GM19324 (cell line): Measurements from ENCODE around the gene RTP3.
"Not testable (repeated sequence)": the region's sequence is repeated elsewhere in the genome, so short reads cannot be mapped to it uniquely, and the experiment has no call there.

ENCODE experiments used
- ATAC-seq: cut with Tn5 transposase; IDR thresholded peaks from one replicate; pipeline ENCODE4 v1.9.1; 2021; ENCODE audit warnings: mild to moderate bottlenecking, moderate library complexity; ENCODE audit not compliant: unreplicated experiment, low FRiP score

RTP3 gene

DNA sequence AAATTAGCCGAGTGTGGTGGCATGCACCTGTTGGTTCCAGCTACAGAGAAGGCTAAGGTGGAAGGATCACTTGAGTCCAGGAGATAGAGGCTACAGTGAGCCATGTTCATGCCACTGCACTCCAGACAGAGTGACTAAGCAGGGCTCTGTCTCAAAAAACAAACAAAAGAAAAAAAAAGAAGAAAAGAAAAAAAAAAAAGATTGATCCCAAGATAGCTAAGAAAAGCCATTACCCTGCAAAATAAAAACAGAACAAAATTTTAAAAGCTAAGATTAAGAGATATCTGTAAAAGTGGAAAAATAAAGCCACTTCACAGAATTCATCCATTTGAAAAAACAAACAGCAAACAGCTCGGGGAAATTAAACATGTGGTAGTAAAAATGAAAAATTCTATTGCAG lies 44.6 kb downstream of the RTP3 start:
- ATAC-seq = no peak

DNA sequence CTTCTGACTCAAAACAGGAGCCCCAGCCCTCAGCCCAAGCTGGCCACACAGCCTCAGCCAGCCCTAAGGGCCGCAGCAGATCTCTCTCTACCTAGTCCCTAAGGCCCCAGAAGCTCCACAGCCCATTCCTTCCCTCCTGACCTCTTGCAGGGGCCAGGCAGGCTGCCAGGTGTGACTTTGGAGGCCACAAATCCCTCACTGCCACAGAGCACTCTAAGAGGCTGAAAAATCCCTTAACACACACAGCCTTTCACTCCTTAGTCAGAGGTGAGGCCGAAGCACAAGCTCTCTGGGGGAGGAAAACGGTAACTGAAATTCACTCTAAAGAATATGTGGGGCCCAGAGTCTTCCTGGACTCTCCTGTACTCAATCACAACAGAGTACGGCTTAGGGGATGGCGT lies 45.0 kb downstream of the RTP3 start:
- no peak for ATAC-seq

DNA sequence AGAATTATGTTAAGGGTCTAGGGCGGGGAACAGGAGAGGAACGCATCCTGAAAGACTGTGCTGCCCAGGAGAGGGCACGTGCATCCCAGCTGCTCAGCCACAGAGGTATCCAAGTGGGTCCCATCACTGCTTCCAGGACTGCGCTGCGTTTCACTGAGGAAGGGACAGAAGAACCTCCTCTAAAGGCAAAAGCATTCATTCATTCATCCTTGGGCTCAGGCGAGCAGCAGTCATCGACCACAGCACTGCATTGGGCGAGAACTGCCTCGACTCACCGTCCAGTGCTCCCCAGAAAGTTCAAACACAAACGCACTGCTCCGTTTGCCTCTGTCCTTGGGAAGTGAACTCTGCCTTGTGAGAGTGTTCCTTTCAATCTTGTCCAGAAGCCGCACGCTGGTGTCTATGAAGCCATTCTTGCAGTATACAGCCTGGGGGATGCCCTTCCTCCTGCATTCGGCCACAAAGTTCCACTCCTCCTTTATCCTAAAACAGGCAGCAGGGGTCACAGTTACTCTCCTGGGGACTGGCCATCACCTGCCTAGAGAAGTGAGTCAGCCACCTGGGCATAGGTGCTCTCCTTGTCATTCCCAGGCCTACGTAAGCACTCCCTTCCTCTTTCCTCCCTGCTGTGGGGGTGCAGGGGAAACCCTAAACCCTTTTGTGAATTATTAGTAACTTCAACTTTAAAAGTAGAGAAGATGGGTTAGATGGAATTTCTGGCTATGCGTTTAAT lies 47.2 kb downstream of the RTP3 start:
- no peak for ATAC-seq

DNA sequence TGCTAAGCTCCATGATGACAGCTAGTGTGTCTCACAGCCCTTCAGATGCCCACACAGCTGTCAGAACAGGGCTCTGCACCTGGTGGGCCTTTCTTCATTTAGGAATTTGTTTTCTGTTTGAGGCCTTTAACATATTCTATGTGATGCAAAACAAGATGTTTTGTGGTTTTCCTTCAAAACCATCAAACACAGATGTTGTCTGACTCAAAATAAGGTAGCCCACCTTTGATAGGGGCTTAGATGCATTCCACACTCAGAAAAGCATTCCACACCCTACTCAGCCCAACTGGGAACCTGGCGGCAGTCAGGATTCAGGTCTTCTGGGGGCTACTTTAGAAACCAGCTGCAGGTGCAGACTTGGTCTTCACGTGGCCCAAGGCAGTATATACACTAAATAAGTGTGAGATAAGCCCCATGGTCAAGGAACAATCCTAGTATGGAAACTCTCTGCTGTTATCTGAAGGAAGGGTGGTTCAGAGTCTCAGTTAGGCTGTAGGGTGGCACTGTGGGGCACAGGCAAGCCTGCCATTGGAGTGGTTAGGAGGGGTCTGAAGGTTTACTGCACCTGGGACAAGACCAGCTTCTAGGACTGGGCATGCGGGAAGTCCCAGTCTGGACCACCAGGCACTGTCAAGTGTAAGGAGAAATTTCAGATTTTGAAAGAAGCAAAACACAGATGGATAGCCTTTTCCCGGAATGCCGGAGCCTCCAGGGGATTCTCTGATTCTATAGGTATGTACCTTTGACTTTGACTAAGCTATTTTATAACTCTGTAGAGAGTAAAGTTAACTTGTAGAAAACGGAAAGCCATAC lies 48.2 kb downstream of the RTP3 start:
- no peak for ATAC-seq

DNA sequence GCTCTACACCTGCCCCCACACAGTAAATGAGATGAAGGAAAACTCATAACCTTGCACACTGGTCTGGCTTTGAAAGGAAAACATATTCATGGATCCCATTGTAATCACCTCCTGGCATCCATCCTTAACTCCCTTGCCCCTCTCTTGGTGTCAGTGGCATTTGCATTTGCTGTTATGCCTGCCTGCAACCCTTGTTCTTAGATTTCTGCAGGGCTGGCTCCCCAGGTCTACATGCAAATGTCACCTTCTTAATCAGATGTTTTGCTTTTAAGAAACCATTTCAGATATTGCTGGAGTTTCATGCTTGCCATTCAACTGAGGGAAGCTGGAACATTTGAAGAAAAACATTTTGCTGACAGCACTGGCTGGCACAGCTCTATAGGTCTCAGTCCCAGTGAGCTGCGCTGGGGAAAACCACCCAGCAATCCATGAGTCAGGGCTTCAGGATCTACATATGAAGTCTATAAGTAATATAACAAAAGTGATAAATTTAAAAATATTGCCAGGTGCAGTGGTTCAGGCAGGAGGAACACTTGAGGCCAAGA lies 49.2 kb downstream of the RTP3 start:
- no peak for ATAC-seq

DNA sequence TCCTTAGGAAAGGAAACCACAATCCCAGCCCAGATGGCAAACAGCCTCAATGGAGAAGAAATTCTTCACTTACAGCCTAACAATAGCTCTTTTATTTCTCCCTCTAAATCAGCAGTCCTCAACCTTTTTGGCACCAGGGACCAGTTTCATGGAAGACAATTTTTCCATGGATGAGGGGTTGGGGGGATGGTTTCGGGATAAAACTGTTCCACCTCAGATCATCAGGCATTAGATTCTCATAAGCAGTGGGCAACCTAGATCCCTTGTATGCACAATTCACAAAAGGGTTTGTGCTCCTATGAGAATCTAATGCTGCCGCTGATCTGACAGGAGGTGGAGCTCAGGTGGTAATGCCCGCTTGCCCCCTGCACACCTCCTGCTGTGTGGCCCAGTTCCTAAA lies 50.8 kb downstream of the RTP3 start:
- ATAC-seq = not testable (repeated sequence)

DNA sequence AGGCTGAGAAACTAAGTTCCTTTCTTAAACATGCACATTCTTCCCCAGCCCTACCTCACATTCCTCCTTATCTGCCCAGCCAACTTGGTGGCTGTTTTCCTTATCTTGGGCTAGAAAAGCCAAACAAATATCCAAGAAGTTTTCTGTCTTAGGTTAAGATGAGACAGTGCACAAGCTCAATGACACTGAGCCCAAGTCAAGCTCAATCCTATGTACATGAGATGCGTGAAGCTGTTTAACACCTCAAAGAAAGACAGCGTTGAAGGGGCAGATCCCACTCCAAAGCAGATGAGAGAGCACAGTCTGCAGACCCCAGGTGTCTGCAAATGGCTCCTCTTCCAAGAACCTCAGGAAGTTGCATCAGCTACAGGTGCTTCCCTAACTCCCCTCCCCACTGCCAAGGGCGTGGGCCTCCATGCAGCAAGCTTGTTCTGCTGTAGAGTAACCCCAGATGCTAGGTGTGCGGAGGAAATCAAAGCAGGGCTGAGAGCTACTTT lies 51.7 kb downstream of the RTP3 start:
- ATAC-seq = no peak

DNA sequence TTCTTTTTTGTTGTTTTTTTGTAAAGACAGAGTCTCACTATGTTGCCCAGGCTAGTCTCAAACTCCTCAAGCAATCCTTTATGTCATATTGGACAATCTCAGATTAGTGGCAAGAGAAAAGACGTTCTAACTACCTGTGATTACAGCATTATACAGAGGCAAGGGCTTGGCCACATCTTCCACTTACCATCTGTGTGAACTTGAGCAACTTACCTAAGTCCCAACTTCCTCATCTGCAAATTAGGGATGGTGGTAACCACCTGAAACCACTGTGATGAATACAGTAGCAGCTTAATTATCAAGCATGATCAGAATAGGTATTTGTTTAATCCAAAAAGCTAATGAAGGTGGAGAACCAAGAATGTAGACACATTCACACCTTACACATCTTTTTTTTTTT lies 52.2 kb downstream of the RTP3 start:
- ATAC-seq = no peak
